ENCODE measurements around the gene KCNT1.

KCNT1 gene

GRCh38 chr9:135707252-135708138, 5.5 kb downstream of the KCNT1 start:
- ChIA-PET POLR2A (no interaction called here), CTCF (interaction anchor here (1.5 kb wide), 1 partner anchor 415 kb away, joined by 3 read pairs; no protein-coding TSS in a partner anchor)
- no peak for DNase-seq (ENCODE audit: low read depth, low spot score)
- TF ChIP-seq CTCF (IDR thresholded peaks at IDR 0.05; ENCODE audit: insufficient read depth, low read length, missing control alignments) = no peak
- no peak overlapping the region for H3K4me3 ChIP-seq (ENCODE audit: low read depth, low read length)

GRCh38 chr9:135708164-135708563, 6.2 kb downstream of the KCNT1 start:
- DNase-seq (ENCODE audit: low read depth, low spot score) = no peak
- H3K4me3 ChIP-seq (ENCODE audit: low read depth, low read length) = no peak overlapping the region
- POLR2A ChIA-PET = no interaction called here
- no peak for TF ChIP-seq CTCF (IDR thresholded peaks at IDR 0.05; ENCODE audit: insufficient read depth, low read length, missing control alignments)
- CTCF ChIA-PET = interaction anchor here (1.5 kb wide), 1 partner anchor 414 kb away, joined by 3 read pairs; no protein-coding TSS in a partner anchor

GRCh38 chr9:135711391-135711790, 9.4 kb downstream of the KCNT1 start:
- no peak for TF ChIP-seq CTCF (IDR thresholded peaks at IDR 0.05; ENCODE audit: insufficient read depth, low read length, missing control alignments)
- no peak for DNase-seq (ENCODE audit: low read depth, low spot score)
- ChIA-PET CTCF (interaction anchor here (1.8 kb wide), 1 partner anchor 9 kb away, joined by 7 read pairs; the partner anchor contains the start of gene KCNT1), POLR2A (no interaction called here)
- no peak overlapping the region for H3K4me3 ChIP-seq (ENCODE audit: low read depth, low read length)

- ChIA-PET POLR2A (no interaction called here), CTCF (interaction anchor here (1.8 kb wide), 1 partner anchor 9 kb away, joined by 7 read pairs; the partner anchor contains the start of gene KCNT1)
- no peak for DNase-seq (ENCODE audit: low read depth, low spot score)
- H3K4me3 ChIP-seq (ENCODE audit: low read depth, low read length) = no peak overlapping the region
- TF ChIP-seq CTCF (IDR thresholded peaks at IDR 0.05; ENCODE audit: insufficient read depth, low read length, missing control alignments) = no peak
Observed at GRCh38 chr9:135711881-135712280, 9.9 kb downstream of the KCNT1 start.

GRCh38 chr9:135712613-135713295, 10.8 kb downstream of the KCNT1 start:
- no peak overlapping the region for H3K4me3 ChIP-seq (ENCODE audit: low read depth, low read length)
- no peak for TF ChIP-seq CTCF (IDR thresholded peaks at IDR 0.05; ENCODE audit: insufficient read depth, low read length, missing control alignments)
- CTCF ChIA-PET = interaction anchor here (1.6 kb wide), 1 partner anchor 10 kb away, joined by 7 read pairs; the partner anchor contains the start of gene KCNT1
- no peak for DNase-seq (ENCODE audit: low read depth, low spot score)
- POLR2A ChIA-PET = interaction anchor here (1.1 kb wide), 1 partner anchor 8 kb away, joined by 3 read pairs; no protein-coding TSS in a partner anchor

Data from AG04449 (cell line).